Measurements from ENCODE around the gene SEC11A.

The SEC11A gene

GRCh38 chr15:84721371-84721770 lies 5.4 kb upstream of the SEC11A start:
- no peak overlapping the region for H3K4me3 ChIP-seq (replicated peaks; ENCODE audit: low read depth, low read length)
- no peak for DNase-seq (ENCODE audit: low read depth)
- TF ChIP-seq CTCF (IDR thresholded peaks at IDR 0.05; ENCODE audit: low read length, missing control alignments): no peak

GRCh38 chr15:84715441-84716035 lies 401 bp downstream of the SEC11A start:
- no peak for TF ChIP-seq CTCF (IDR thresholded peaks at IDR 0.05; ENCODE audit: low read length, missing control alignments)
- DNase-seq (ENCODE audit: low read depth): peak; percentile 28
- peak overlapping the region; percentile 95 for H3K4me3 ChIP-seq (replicated peaks; ENCODE audit: low read depth, low read length)

- no peak for DNase-seq (ENCODE audit: low read depth)
- no peak for TF ChIP-seq CTCF (IDR thresholded peaks at IDR 0.05; ENCODE audit: low read length, missing control alignments)
- peak overlapping the region; percentile 95 for H3K4me3 ChIP-seq (replicated peaks; ENCODE audit: low read depth, low read length)
Measured at GRCh38 chr15:84714821-84715220, 1.1 kb downstream of the SEC11A start.

- no peak for DNase-seq (ENCODE audit: low read depth)
- H3K4me3 ChIP-seq (replicated peaks; ENCODE audit: low read depth, low read length): peak overlapping the region; percentile 95
- no peak for TF ChIP-seq CTCF (IDR thresholded peaks at IDR 0.05; ENCODE audit: low read length, missing control alignments)
Measured at GRCh38 chr15:84714372-84714771, 1.6 kb downstream of the SEC11A start.

- DNase-seq (ENCODE audit: low read depth): no peak
Measured at GRCh38 chr15:84703808-84704207, 12.1 kb downstream of the SEC11A start.

GRCh38 chr15:84702961-84703482 lies 12.9 kb downstream of the SEC11A start:
- H3K4me3 ChIP-seq (replicated peaks; ENCODE audit: low read depth, low read length): no peak overlapping the region
- TF ChIP-seq CTCF (IDR thresholded peaks at IDR 0.05; ENCODE audit: low read length, missing control alignments): no peak
- DNase-seq (ENCODE audit: low read depth): peak; percentile 88

More at GRCh38 chr15:84703808-84704207, 12.1 kb downstream of the SEC11A start:
- H3K4me3 ChIP-seq (replicated peaks; ENCODE audit: low read depth, low read length): no peak overlapping the region
- no peak for TF ChIP-seq CTCF (IDR thresholded peaks at IDR 0.05; ENCODE audit: low read length, missing control alignments)
